ENCODE data around the gene TCF12.

GRCh38 chr15:57335719-57336118 lies 417.3 kb downstream of the TCF12 start:
- no peak for TF ChIP-seq CTCF (IDR thresholded peaks at IDR 0.05; ENCODE audit: insufficient read depth, low read depth, low read length)
- no peak for TF ChIP-seq EZH2 (IDR thresholded peaks at IDR 0.05; ENCODE audit: insufficient read depth, low read length)
